GM12874 (cell line): Measurements from ENCODE around the gene TLCD2.

Experiments
- CTCF ChIP-seq: IDR thresholded peaks from 2 replicates; pipeline ENCODE4 v1.5.1; 2011; ENCODE audit warnings: low read depth, mild to moderate bottlenecking, control low read depth, low read length, moderate library complexity; ENCODE audit not compliant: insufficient read depth

The TLCD2 gene

GRCh38 chr17:1683459-1683858 is 26.7 kb downstream of the TLCD2 start:
- no peak for TF ChIP-seq CTCF

DNA sequence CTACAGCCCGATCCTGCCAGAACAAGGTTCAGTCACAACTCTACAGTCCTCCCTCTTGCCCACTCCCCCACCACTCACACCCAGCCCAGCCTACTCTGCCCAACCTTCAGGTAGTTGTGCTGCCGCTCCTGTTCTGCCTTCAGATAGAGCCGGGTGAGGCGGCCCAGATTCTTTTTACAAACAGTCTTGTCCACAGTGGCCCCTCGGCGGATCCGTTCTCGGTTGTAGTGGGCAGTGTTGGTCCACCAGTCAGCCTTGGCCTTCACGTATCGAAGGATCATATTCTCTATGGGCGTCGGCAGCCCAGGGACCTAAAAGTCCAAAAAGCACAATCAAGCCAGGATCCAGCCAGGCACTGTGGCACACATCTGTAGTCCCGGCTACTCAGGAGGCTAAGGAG is 33.8 kb downstream of the TLCD2 start:
- TF ChIP-seq CTCF = no peak

DNA sequence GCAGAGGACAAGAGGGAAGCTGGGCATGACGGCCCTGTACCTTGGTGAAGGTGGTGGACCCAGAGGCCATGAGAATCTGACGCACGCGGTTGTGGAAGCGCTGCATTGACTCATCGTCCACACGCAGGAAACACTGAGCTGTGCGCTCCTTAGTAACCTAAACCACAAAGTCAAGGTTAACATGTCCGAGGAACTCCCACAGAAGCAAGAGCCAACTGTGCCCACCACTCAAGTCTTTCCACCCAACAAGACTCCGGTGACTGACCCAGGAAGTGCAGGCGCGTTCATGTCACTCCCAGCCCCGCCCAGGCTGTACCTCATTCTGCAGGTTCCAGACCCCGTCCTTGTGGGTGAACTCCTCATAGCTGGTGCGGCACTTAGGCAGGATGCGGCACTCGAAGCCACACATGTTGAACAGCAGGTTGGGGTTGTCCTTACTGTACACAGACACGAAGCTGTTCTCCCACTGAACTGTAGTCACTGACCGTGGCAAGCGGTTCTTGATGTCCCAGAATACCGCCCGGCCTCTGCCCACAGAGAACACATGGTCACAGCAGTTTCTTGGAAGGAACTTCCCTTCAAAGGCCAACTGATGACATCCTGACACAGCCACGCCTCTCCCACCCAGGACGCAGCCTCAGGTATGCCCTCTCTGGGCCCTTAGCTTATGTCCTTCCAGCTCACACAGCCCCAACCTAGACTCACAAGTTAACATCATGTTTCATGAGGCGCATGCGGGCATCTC is 37.0 kb downstream of the TLCD2 start:
- TF ChIP-seq CTCF = no peak

DNA sequence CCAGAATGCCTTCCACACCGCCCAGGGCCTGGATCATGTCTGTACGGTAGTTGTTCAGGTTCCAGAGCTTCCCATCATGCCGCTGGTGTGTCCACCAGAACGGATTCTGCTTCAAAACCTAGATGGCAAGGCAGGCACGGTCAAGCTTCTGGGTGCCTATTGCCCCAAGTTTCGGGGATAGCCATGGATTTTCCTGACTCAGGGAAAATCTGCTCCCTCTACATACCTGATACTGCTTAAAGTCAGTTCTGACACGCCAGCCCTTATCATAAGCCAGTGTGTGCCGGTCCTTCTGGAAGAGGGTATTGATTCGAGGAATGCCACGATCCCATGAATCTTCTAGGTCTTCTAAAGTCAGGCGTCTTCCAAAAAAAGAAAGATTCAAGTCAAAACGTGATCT is 49.1 kb downstream of the TLCD2 start:
- TF ChIP-seq CTCF = no peak

DNA sequence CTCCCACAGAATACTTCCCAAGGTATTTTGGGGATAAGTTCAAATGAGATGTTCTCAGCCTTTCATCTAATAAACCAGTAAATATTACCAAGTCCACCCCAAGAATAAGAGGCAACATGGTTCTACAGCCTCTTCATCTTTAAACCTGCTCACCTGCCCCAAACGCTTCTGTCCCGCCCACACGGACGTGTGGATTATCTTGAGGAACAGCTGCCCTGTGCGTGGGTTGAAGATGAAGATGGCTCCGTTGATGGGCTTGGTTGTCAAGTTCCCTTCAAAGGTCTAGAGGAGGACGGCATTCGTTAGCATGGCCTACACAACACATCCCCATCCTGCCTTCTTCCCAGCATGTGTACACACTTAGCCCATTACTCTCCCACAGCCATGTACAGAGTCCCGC is 52.1 kb downstream of the TLCD2 start:
- TF ChIP-seq CTCF = no peak

GRCh38 chr17:1653735-1654134 is 56.4 kb downstream of the TLCD2 start:
- no peak for TF ChIP-seq CTCF
